AG20443 (cell line): Measurements from ENCODE around the gene TRMT44.
"Not testable (repeated sequence)": the region's sequence is repeated elsewhere in the genome, so short reads cannot be mapped to it uniquely, and the experiment has no call there.

Experiments
- DNase-seq: peaks from one replicate; pipeline ENCODE4 v3.0.0; 2012; ENCODE audit warnings: low spot score, mixed read lengths

Gene TRMT44

DNA sequence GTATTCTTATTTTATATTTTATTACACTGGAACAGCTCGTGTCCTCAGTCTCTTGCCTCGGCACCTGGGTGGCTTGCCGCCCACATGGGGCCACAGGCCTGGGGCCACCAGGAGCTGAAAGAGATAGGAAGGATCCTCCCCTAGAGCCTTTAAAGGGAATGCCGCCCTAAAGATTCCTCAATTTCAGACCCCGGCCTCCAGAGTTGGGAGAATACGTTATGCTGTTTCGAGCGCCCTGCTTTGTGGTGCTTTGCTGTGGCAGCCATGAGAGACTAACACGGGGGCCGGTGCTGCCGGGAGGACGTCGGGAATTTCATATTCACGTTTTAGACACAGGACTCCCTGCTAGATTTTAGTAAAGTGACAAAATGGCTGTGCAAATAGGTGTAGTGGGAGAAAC lies 33.3 kb upstream of the TRMT44 start:
- DNase-seq = no peak

DNA sequence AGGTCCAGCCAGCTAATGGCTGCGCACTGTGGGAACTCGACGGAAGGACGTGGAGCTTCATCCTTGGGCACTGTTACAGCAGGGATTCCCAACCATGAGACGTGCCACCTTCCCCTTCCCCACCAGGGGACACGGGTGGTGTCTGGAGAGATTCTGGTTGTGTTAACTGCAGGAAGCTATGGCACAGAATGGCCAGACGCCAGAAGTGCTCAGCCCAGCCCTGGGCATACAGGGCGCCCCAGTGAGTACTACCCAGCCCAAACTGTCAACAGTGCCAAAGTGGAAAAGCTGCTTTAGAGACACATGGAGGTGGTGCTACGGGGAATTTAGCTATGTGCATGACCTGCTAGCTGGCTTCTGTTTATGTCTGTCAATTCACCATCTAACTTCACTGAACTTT lies 32.8 kb upstream of the TRMT44 start:
- DNase-seq = no peak

DNA sequence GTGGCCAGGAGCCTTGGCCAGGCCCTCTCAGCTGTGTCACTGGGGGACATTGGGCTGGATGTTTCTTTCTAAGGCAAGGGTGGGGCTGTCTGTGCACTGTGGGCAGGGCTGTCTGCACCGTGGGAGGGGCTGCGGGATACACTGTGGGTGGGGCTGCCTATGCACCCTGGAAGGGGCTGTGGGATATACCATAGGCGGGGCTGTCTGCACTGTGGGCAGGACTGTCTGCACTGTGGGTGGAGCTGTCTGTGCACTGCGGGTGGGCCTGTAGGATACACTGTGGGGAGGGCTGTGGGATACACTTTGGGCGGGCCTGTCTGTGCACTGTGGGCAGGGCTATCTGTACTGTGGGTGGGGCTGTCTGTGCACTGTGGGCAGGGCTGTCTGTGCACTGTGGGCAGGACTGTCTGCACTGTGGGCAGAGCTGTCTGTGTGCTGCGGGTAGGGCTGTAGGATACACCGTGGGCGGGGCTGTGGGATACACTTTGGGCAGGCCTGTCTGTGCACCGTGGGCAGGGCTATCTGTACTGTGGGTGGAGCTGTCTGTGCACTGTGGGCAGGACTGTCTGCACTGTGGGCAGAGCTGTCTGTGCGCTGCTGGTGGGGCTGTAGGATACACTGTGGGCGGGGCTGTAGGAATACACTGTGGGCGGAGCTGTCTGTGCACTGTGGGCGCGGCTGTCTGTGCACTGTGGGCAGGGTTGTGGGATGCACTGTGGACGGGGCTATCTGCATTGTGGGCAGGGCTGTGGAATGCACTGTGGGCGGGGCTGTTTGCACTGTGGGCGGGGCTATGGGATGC lies 31.1 kb upstream of the TRMT44 start:
- peak; percentile 61 for DNase-seq

DNA sequence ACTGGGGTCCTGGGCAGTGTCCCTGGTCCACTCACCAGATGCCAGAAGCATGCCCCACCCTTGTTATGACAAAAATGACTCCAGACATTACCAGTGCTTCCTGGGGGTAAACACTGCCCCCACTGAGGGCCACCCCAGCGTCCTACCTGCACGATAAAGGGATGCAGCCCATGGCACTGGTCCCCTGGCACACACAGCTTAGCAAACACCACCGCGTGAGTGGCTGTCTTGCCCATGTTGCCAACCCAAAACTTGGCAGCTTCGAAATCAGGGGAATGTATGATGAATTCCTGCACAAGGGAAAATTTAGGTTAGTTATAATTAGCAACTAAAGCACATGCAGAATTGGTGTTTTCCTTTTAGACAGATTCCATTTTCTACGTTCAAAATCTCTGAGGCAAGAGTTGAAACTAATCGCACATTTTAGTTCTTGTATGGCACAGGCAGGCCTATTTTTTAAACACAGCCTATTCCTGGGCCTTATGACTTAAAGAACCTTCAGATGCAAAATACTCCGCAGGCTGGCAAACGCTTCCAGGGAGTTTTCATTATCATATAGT lies 30.4 kb upstream of the TRMT44 start:
- no peak for DNase-seq

DNA sequence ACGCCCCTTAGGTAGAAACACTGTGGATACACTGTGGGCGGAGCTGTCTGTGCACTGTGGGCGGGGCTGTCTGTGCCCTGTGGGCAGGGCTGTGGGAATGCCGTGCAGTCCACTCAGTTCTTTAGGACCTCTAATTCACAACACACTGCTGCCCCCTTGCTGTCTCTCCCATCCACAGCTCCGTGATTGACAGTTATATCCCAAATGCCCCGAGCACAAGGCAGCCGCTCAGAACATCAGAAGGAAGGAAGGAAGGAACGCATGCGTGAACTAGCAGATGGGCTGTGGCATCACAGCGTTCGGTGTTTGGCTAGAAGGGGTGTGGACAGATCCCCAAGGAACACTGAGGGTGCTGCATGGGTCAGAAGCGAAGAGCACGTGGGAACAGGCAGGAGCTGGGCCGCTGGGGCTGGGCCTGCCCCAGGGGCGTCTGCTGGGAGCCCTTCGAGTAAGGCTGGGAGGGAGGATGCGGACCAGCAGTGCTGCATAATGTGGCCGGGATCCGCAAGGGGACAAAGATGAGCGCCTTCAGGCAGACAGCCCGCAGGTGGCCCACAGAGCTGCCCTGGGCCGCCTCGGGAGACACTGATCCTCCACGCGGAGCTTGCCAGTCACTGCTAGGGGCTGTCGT lies 29.8 kb upstream of the TRMT44 start:
- peak; percentile 62 for DNase-seq

DNA sequence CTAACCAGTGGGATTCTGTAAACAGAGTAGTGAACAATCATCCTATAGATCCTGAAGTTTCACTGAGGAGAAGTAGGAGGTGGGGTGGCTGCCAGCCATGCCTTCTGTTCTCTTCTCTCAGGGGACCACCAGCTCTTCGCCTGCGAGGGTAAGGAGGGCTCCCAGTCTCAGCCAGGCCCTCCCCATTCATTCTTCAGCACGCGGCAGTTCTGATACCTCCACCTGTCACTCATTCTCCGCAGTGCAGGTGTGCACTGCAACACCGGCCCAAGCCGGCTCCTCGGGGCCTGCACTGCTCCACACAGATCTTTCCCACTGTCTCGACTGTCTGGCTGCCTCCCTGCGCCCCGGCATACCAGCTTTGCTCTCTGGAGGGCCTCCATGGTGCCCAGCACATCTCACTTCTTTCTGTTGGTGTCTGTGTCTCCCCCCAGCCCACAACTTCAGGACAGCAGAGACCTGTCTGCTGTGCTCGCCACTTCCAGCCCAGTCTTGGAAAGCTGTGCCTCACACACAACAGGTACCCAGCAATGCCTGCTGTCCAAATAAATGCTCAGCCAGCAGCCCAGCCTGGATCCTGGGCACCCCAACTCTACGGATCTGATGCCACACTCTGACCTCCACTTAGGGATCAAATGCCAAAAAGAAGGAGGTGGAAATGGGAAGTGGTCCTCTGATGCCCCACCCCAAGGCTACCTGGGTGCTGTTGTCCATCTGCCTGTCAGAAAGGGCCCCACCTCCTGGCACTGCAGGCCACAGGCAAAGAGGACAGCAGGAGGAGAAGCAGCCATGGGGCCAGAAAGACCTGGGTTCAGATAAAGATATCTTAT lies 29.0 kb upstream of the TRMT44 start:
- DNase-seq = no peak

DNA sequence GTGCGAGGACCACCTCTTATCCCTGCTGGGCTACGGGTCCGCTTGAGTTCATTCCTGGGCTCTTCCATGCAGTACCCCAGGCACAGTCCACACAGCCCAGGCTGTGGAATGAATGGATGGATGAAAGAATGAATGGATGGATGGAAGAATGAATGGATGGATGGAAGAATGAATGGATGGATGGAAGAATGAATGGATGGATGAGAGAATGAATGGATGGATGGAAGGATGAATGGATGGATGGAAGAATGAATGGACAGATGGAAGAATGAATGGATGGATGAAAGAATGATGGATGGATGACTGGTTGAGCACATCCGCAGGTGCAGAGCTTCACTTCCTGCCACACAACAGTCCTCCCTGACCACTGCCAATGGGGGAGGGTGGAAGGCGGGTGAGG lies 28.3 kb upstream of the TRMT44 start:
- no peak for DNase-seq

DNA sequence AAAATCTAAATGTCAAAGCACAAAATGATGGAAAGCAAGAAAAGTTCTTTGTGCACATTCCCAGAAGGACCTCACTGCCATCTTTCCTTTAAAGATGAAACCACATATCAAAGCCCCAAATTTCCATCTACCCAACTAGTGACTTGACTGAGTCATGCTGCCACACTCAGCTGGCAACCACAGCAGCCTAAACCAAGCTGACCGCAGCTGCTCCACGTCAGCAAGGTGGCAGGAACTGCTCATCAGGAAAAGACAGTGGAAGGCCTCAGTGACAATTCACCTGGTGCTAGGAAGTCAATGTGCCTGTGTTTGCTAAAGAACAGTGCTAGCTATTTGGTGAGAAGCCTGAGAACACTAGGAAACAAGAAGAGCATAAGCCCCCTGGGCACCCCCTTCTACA lies 26.2 kb upstream of the TRMT44 start:
- DNase-seq = no peak

DNA sequence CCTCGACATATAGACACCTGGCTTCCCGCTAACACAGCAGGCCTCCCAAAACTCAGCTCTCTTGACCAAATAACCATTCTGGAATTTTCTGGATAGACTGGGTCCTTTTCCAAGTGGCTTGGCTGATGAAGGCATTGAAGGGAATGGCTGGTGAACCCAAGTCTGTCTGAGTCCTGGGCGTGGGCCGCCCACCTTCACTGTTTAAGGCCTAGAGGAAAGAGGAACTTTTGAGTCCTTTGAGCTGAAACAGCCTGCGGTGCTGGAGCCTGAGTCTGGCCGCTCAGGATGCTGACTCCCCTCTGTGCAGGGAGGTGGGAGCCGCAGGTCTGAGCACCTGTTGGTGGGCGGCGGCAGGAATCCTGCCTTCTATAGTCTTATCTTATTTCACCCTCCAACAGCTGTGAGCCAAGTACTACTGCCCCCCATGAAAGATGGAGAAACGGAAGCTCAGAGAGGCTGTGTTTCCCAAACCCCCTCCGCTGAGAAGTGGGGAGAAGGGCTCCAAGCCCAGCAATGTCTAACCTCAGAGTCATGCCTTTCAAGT lies 23.4 kb upstream of the TRMT44 start:
- no peak for DNase-seq

DNA sequence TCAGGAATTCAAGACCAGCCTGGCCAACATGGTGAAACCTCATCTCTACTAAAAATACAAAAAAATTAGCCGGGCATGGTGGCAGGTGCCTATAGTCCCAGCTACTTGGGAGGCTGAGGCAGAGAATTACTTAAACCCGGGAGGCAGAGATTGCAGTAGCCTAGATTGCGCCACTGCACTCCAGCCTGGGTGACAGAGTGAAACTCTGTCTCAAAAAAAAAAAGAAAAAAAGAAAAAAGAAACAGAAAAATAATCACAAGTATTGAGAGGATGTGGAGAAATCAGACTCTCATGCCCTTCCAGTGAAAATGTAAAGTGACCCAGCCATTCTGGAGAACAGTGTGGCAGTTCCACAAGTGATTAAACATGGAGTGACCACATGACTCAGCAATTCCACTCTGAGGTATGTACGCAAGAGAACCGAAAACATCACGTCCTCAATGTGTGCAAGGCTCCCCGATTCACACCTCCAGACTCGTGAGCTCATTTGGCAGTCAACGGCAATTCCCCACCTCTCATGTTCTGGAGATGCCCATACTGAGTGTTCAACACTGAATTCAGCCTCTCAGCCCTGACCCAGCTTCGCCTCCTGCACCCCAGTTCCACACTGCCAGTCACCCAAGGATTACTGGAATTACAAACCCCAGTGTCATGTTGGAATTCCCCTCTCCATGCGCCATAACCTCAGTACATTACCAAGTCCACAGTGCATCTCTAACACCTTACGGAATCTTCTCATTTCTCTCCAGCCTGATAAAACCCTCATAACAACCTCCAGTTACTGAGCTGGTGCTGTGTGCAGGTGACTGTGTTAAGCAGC lies 21.1 kb upstream of the TRMT44 start:
- no peak for DNase-seq

DNA sequence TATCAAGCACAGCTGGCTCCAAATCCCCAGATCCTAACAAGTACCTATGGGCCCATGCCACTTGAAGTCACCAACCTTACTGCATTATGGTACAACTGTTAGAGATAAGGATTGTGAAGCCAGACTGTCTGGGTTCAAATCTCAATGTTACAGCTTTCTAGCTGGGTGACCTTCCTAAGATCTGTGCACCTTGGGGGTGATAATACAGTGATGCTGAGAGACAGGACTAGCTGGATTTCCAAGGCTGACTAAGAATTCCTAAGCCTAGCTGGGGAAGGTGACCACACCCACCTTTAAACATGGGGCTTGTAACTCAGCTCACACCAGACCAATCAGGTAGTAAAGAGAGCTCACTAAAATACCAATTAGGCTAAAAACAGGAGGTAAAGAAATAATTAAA lies 20.4 kb upstream of the TRMT44 start:
- not testable (repeated sequence) for DNase-seq

DNA sequence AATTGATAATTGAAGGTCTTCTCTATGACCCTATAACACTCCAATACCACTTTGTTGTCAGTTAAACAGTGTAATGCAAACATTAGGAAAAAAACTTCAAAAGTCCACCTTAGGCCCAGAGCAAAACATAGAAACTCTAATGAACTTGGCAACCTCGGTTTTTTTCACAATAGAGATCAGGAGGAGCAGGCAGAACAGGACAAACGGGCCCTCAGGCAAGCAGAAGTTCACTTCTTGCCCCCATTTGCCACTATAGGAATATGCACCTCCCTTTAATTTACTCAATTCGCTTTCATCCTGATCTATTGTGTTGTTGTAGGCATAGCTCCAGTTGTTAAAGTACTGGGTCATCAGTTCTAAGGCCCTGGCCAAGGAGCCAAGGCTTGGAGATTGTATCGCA lies 18.2 kb upstream of the TRMT44 start:
- no peak for DNase-seq

DNA sequence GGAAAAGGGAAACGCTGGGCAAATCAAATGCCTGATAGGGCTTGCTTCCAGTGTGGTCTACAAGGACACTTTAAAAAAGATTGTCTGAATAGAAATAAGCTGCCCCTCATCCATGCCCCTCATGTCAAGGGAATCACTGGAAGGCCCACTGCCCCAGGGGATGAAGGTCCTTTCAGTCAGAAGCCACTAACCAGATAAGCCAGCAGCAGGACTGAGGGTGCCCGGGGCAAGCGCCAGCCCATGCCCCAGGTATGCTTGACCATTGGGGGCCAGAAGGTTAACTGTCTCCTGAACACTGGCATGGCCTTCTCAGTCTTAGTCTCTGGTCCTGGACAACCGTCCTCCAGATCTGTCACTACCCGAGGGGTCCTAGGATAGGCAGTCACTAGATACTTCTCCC lies 17.8 kb upstream of the TRMT44 start:
- DNase-seq = no peak

DNA sequence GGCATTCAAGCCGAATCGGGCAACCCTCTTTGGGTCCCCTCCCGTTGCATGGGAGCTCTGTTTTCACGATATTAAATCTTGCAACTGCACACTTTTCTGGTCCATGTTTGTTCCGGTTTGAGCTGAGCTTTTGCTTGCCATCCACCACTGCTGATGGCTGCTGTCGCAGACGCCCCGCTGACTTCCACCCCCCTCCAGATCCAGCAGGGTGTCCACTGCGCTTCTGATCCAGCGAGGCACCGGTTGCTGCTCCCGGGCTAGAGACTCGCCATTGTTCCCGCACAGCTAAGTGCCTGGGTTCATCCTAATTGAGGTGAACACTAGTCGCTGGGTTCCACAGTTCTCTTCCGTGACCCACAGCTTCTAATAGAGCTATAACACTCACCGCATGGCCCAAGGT lies 13.3 kb upstream of the TRMT44 start:
- DNase-seq = no peak

DNA sequence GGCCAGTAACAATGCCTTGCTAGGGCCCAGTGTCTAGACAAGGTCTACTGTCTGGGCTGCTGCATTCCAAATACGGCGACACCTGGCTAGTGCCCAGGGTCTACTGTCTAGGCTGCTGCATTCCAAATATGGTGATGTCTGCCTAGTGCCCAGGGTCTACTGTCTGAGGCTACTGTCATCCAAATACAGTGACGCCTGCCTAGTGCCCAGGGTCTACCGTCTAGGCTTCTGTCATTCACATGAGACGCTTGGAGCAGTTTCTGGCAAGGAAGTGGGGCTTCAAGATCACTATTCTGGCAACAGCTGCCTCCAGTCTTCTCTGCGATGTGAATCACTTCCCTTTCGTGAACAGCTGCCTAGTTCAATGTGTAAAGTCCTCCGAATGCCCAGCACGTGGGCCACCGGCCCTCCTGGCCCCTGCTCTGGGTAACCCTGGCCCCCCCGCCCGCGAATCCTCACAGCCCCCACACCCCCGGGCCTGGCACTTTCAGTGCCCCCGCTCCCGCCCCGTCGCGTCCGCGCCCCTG lies 12.8 kb upstream of the TRMT44 start:
- peak; percentile 71 for DNase-seq

DNA sequence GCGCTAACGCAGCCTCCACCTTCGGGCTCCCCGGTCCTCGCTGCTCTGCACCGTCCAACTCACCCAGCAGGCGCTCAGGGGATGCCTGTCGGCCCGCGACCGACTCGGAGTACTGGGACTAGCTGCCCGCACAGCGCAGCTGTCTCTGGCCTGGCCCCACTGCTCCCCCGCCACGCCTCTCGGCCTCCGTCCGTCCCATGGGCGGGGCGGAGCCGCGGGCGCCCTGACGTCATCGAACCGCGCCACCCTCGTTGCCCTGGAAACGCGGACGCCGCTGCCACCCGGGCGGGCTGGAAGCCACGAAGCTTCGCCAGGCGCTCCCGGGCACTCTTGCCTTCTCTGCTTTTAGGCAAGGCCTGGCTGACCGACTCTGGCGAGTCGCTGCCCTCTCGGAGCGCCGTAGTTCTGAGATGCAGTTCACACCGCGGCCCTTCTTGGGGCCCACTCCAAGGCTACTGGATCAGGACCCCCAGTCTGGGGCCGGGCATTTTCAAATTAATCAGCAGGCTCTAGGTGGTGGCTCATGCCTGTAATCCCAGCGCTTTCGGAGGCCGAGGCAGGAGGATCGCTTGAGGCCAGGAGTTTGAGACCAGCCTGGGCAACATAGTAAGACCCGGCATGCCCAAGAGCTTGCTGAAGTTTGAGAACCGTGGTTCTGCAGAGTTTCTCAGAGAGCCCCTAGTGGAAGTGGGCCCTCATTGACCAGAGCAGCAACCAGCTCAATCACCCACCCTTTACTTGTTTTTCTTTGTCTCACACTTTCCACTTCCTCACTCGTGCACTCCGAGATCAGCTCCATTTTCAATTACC lies 12.1 kb upstream of the TRMT44 start:
- peak; percentile 98 for DNase-seq

DNA sequence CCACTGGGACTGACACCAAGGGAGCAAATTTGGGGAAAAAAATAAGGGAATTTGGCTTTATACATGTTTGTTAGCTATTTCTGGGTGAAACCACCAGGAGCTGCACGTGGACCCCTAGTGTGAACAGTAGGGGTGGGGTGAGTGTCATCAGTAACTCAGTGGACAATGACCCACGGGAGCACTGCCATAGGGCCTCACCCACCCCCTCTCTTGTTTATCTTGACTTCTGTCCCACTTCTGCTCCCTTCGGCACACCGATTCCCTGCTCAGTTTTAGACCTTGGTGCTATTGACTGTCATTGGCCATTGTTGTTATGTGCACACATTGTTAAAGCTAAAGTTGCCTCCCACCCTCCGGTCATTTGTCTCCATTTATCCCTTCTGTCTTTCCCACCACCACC lies 9.0 kb upstream of the TRMT44 start:
- no peak for DNase-seq

DNA sequence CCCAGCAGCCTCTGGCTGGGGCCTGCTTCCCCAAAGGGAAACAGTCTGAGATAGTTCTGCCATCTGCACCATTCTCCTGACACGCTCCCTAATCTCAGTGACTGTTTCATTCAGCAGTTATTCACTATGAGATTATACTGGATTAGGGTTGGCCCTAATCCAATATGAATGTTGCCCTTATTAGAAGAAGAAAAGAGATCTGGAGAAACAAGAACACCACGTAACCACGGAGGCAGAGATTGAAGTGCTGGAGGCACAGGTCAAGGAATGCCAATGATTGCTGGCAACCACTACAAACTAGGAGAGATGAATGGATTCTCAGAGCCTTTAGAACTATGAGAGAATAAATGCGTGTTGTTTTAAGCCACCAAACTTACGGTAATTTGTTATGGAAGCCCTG lies 7.4 kb upstream of the TRMT44 start:
- no peak for DNase-seq

DNA sequence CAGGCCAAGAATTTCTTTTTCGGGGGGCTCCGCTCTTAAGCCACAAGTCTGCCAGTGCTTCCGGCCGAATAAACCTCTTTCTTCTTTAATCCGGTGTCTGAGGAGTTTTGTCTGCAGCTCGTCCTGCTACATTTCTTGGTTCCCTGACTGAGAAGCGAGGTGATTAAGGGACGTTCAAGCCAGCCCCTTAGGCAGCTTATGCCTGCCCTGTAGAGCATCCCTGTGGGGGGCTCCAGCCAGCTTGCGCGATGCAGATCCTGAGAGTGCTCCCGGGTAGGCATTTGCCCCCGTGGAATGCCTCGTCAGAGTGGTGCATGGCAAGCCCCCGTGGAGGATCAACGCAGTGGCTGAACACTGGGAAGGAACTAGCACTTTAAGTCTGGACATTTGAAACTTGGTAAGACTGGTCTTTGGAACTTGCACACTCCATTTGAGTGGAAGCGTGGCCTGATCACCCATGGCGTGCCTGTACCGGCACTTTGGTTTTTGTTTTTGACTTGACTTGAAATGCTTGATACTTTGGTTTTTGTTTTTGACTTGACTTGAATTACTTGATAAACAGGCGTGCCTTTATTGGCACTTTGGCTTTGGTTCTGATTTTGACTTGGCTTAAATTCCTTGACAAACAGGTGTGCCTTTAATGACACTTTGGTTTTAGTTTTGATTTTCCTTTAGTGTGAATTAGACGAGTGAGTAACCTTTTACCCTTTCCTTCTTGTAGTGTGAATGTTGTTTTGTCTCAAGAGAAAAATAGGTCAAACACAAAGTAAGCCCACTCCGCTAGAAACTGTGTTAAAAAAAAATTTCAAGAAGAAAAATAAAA lies 6.1 kb upstream of the TRMT44 start:
- no peak for DNase-seq
